ENCODE measurements around the gene FOSB.
"Not testable (repeated sequence)": the region's sequence is repeated elsewhere in the genome, so short reads cannot be mapped to it uniquely, and the experiment has no call there.

The FOSB gene

DNA sequence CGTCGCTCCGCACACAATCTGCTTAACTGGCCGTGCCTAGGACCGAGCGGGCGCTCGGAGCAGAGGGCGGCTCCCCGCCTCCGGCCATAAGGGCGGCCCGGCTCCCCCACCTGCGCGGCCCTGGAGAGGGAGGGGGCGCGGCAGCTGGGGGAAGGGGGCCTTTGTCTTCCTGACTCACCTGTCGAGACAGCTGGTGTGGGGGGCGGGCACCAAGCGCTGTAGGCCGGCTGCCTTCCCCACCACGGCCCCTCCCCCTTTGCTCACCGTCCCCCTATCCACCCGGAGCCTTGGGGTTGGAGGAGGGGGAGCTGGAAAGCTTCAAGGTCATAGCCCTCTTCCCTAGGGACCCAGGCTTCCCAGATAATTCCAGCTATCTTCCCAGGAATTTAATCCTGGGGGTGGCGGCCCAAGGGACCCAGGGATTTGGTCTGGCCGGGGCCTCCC is 40.6 kb downstream of the FOSB start:
- H3K79me2 ChIP-seq (ENCODE audit: insufficient read depth, low read depth) = peaks cover 26% of the 10 kb centered on the region; the same call in 1 of the 2 replicates
- no peak overlapping the region for H3K4me3 ChIP-seq (IDR thresholded peaks at IDR 0.05; ENCODE audit: insufficient read depth, low read depth, low read length)
- H3K27me3 ChIP-seq (ENCODE audit: insufficient read depth, low read depth) = no peaks in the 10 kb centered on the region
- H3K36me3 ChIP-seq (ENCODE audit: insufficient read depth) = no peaks in the 10 kb centered on the region
- no peaks in the 10 kb centered on the region for H4K20me1 ChIP-seq (ENCODE audit: insufficient read depth)
- H3K9ac ChIP-seq = peak overlapping the region; percentile 65; the same call in 1 of the 2 replicates
- H3K4me2 ChIP-seq = peak overlapping the region; percentile 79
- no peak overlapping the region for H3K27ac ChIP-seq
- peaks cover 16% of the 10 kb centered on the region for H3K4me1 ChIP-seq (ENCODE audit: low read depth, poor library complexity, severe bottlenecking)
- H2AFZ ChIP-seq (ENCODE audit: low read depth) = peak overlapping the region; percentile 76; the same call in 1 of the 2 replicates
- TF ChIP-seq, protein P1, sequence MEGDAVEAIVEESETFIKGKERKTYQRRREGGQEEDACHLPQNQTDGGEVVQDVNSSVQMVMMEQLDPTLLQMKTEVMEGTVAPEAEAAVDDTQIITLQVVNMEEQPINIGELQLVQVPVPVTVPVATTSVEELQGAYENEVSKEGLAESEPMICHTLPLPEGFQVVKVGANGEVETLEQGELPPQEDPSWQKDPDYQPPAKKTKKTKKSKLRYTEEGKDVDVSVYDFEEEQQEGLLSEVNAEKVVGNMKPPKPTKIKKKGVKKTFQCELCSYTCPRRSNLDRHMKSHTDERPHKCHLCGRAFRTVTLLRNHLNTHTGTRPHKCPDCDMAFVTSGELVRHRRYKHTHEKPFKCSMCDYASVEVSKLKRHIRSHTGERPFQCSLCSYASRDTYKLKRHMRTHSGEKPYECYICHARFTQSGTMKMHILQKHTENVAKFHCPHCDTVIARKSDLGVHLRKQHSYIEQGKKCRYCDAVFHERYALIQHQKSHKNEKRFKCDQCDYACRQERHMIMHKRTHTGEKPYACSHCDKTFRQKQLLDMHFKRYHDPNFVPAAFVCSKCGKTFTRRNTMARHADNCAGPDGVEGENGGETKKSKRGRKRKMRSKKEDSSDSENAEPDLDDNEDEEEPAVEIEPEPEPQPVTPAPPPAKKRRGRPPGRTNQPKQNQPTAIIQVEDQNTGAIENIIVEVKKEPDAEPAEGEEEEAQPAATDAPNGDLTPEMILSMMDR (conservative IDR thresholded peaks at IDR 0.05; ENCODE audit: low read depth, low read length) = no peak

DNA sequence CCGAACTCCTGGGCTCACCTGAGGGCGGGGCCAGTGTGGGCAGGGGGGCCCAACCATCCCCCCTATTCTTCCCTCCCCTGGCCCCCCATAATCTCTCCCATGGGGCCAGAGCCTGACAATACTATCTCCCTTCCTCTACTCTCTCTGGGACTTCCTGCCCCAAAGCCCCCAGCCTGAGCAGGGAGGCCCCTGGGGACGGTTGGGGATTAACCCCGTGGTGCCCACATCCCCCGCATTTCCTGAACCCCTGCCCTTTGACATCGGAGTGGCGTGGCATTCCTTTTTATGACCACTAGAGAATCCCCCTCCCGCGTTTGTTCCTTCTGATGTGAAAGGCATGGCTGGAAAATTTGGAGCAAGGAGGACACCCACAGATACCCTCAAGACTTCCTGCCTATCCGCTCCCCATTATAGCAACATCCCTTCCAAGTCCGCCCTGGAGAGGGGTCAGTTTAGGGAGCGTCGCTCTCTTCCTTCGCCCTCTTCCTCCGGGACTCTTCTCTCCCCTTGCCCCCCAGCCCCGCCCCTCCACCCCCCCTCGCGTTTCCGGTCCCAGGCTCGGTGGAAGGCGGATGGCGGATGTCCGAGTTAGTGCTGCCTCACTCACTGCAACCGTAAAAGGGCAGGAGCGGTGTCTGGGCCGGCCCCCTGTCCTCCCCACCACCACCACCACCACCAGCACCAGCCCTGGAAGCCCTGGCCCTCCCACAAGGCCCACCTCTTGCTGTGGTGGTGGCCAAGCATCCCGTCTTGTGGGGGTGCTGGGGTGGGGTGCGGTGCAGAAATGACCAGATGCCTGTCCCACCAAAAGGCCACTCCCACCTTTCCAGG is 41.3 kb downstream of the FOSB start:
- Histone ChIP-seq H4K20me1 (ENCODE audit: insufficient read depth) (no peaks in the 10 kb centered on the region), H2AFZ (ENCODE audit: low read depth) (no peak overlapping the region), H3K79me2 (ENCODE audit: insufficient read depth, low read depth) (peaks cover 26% of the 10 kb centered on the region; the same call in 1 of the 2 replicates), H3K27me3 (ENCODE audit: insufficient read depth, low read depth) (no peaks in the 10 kb centered on the region), H3K27ac (no peak overlapping the region), H3K36me3 (ENCODE audit: insufficient read depth) (no peaks in the 10 kb centered on the region), H3K4me2 (peak overlapping the region; percentile 79; the same call in 1 of the 2 replicates), H3K9ac (no peak overlapping the region; the same call in 1 of the 2 replicates), H3K4me3 (IDR thresholded peaks at IDR 0.05; ENCODE audit: insufficient read depth, low read depth, low read length) (no peak overlapping the region), H3K4me1 (ENCODE audit: low read depth, poor library complexity, severe bottlenecking) (peaks cover 16% of the 10 kb centered on the region)
- TF ChIP-seq, protein P1 (conservative IDR thresholded peaks at IDR 0.05; ENCODE audit: low read depth, low read length) = no peak

DNA sequence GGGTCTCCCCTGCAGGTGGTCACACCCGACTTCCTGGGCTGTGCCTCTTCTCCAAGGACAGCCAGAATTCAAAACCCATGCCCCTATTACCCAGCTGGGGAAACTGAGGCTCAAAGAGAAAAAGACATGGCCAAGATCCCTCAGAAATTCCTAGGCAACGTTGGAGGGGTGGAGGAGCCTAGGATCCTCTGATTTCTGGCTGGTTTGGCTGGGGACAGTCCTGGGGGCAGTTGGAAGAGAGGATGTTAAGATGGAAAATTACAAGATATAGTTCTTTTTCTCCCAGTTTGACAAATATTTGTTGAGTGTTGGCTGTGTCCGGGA is 41.9 kb downstream of the FOSB start:
- H3K27ac ChIP-seq = no peak overlapping the region
- peaks cover 28% of the 10 kb centered on the region; the same call in 1 of the 2 replicates for H3K79me2 ChIP-seq (ENCODE audit: insufficient read depth, low read depth)
- H3K4me1 ChIP-seq (ENCODE audit: low read depth, poor library complexity, severe bottlenecking) = peaks cover 20% of the 10 kb centered on the region
- H3K9ac ChIP-seq = no peak overlapping the region
- no peaks in the 10 kb centered on the region for H4K20me1 ChIP-seq (ENCODE audit: insufficient read depth)
- no peak overlapping the region for H2AFZ ChIP-seq (ENCODE audit: low read depth)
- no peak overlapping the region for H3K4me2 ChIP-seq
- no peak overlapping the region for H3K4me3 ChIP-seq (IDR thresholded peaks at IDR 0.05; ENCODE audit: insufficient read depth, low read depth, low read length)
- H3K27me3 ChIP-seq (ENCODE audit: insufficient read depth, low read depth) = no peaks in the 10 kb centered on the region
- H3K36me3 ChIP-seq (ENCODE audit: insufficient read depth) = no peaks in the 10 kb centered on the region
- TF ChIP-seq, protein P1 (conservative IDR thresholded peaks at IDR 0.05; ENCODE audit: low read depth, low read length) = no peak

DNA sequence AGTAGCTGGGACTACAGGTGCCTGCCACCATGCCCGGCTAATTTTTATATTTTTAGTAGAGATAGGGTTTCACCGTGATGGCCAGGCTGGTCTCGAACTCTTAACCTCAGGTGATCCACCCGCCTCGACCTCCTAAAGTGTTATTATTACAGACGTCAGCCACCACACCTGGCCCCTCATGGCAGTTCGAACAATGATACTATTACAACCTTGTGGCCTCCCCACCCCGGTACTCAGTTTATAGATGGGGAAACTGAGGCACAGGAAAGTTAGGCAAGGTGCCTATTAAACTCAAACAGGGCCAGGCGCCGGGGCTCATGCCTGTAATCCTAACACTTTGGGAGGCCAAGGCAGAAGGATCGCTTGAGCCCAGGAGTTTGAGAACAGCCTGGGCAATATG is 42.6 kb downstream of the FOSB start:
- not testable (repeated sequence) for H3K27me3 ChIP-seq (ENCODE audit: insufficient read depth, low read depth); H2AFZ ChIP-seq (ENCODE audit: low read depth); H3K4me3 ChIP-seq (IDR thresholded peaks at IDR 0.05; ENCODE audit: insufficient read depth, low read depth, low read length); H3K4me2 ChIP-seq; H3K9ac ChIP-seq; H4K20me1 ChIP-seq (ENCODE audit: insufficient read depth); H3K36me3 ChIP-seq (ENCODE audit: insufficient read depth); H3K27ac ChIP-seq
- H3K4me1 ChIP-seq (ENCODE audit: low read depth, poor library complexity, severe bottlenecking) = peaks cover 25% of the 10 kb centered on the region
- H3K79me2 ChIP-seq (ENCODE audit: insufficient read depth, low read depth) = peaks cover 32% of the 10 kb centered on the region; the same call in 1 of the 2 replicates

DNA sequence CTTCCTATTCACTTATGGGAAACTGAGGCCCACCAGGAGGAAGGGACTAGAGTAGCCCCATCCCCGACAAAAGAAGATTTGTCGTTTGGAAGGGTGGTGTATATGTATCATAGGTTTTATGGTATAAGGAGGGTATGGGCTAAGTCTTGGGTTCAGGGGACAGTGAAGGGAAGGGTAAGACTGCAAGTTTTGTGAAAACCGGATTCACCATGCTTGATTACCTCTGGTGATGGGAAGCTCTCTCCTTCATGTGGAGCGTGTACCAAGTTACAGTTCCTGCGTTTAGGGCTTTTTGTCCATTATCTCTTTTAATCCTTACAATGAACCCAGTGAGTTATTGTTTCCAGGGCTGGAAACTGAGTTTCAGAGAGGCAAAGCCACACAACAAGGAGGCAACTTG is 43.3 kb downstream of the FOSB start:
- Histone ChIP-seq H3K79me2 (ENCODE audit: insufficient read depth, low read depth) (peaks cover 32% of the 10 kb centered on the region; the same call in 1 of the 2 replicates), H3K27ac (no peak overlapping the region), H3K4me2 (no peak overlapping the region), H3K9ac (no peak overlapping the region), H3K27me3 (ENCODE audit: insufficient read depth, low read depth) (no peaks in the 10 kb centered on the region), H3K4me3 (IDR thresholded peaks at IDR 0.05; ENCODE audit: insufficient read depth, low read depth, low read length) (no peak overlapping the region), H3K36me3 (ENCODE audit: insufficient read depth) (no peaks in the 10 kb centered on the region), H4K20me1 (ENCODE audit: insufficient read depth) (no peaks in the 10 kb centered on the region), H2AFZ (ENCODE audit: low read depth) (no peak overlapping the region), H3K4me1 (ENCODE audit: low read depth, poor library complexity, severe bottlenecking) (peaks cover 20% of the 10 kb centered on the region)
- TF ChIP-seq, protein P1 (conservative IDR thresholded peaks at IDR 0.05; ENCODE audit: low read depth, low read length) = no peak
